GM18870 (cell line): ENCODE data around the gene ITGB1.
A peak's percentile ranks its signal among the peaks of the same experiment; 100 is the strongest.
"Not testable (repeated sequence)": the region's sequence is repeated elsewhere in the genome, so short reads cannot be mapped to it uniquely, and the experiment has no call there.

Experiments
- ATAC-seq: cut with Tn5 transposase; IDR thresholded peaks from one replicate; pipeline ENCODE4 v1.9.1; 2021; ENCODE audit warnings: moderate library complexity; ENCODE audit not compliant: unreplicated experiment

ITGB1 gene

GRCh38 chr10:32958085-32959005 lies at the start of gene ITGB1:
Gene ITGB1, minus strand, starts transcription at chr10:32958230. Its CDS starts 22,672 bp downstream, at chr10:32935558.
- ATAC-seq = peak; percentile 24

DNA sequence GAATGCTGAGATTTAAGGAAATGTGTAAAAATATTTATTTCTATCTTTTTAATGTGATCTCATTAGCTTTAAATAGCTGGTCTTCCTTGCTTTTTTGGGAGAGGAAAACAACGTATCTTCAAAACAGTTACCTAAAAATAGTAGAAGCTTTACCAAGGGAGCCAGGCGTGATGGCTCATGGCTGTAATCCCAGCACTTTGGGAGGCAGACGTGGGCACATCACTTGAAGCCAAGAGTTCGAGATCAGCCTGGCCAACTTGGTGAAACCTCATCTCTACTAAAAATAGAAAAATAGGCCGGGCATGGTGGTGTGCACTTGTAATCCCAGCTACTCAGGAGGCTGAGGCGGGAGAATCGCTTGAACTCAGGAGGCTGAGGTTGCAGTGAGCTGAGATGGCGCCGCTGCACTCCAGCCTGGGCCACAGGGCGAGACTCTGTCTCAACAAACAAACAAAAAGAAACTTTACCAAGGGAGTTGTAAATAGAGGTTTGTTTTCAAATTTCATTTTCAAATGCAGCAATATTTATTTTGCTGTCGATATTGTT lies 48.4 kb upstream of the ITGB1 start:
- no peak for ATAC-seq

DNA sequence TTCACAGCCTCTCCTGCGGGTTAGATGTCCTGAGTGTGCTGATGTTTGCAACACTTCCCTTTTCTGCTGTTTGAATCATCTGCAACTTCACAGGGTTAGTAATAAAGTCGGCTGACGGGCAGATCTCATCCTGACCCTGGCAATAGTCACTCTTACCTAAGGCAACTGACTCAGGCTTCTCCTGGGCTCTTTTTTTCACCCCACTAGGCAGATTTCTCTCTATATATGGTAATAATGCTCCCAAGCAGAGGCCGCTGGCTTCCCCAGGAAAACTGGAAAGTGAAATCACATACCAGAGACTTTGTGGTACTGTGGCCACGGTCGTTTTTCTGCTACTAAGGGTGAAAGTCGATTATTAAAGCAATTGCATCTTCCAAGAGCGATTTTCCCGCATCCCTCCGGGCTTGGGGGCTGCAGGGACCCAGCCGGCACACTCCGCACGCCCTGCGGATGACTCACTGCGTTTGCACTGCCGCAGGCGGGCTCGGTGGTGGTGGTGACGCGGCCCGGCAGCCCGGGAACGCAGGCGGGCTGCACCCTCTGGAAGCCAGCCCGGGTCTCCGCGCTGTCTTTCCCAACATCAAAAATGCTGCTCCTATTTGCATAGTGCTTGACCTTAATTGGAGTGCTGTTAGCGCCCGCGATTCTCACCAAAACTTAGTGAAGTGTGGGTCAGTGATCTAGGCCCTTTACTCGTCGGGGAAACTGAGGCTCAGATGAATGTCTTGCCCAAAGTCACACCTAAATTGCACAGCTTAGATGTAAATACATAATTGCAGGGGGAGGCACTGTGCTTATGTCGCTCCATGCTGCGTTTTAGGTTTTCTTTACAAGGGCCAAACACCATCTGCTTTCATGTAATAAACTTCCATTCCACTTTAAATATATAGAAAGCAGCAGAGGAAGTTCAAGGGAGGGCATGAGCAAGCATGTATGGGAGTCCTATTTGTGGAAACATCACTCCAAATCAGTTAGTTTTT lies 47.6 kb upstream of the ITGB1 start:
- ATAC-seq = peak; percentile 45

GRCh38 chr10:33001908-33002492 lies 44.0 kb upstream of the ITGB1 start:
- ATAC-seq = no peak

DNA sequence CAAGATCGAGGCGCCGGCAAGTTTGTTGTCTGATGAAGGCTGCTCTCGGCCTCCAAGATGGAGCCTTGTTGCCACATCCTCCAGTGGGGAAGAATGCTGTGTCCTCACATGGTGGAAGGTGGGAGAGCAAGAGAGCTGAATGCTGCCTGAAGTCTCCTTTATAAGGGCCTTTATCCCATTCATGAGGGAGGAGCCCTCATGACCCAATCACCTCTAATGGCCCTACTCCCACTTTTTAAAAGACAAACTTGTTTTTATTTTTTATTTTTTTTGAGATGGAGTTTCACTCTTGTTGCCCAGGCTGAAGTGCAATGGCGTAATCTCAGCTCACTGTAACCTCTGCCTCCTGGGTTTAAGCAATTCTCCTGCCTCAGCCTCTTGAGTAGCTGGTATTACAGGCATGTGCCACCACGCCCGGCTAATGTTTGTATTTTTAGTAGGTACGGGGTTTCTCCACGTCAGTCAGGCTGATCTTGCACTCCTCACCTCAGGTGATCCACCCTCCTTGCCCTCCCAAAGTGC lies 40.1 kb upstream of the ITGB1 start:
- ATAC-seq = not testable (repeated sequence)

- no peak for ATAC-seq
Measured at GRCh38 chr10:32995751-32996150, 37.7 kb upstream of the ITGB1 start.

GRCh38 chr10:32995066-32995622 lies 37.1 kb upstream of the ITGB1 start:
- no peak for ATAC-seq

DNA sequence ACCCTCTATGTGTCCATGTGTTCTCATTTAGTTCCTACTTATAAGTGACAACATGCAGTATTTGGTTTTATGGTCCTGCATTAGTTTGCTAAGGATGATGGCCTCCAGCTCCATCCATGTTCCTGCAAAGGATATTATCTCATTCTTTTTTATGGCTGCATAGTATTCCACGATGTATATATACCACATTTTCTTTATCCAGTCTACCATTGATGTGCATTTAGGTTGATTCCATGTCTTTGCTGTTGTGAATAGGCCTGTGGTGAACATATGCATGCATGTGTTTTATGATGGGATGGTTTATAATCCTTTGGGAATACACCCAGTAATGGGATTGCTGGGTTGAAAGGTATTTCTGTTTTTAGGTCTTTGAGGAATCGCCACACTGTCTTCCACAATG lies 36.6 kb upstream of the ITGB1 start:
- not testable (repeated sequence) for ATAC-seq

DNA sequence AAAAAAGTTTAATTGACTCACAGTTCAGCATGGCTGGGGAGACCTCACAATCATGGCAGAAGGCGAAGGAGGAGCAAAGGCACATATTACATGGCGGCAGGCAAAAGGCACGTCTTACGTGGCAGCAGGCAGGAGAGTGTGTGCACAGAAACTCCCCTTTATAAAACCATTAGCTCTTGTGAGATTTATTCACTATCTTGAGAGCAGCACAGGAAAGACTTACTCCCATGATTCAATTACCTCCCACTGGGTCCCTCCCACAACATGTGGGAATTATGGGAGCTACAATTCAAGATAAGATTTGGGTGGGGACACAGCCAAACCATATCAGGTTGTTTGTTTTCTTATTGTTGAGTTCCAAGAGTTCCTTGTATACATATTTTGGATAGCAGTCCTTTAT lies 34.3 kb upstream of the ITGB1 start:
- ATAC-seq = not testable (repeated sequence)

DNA sequence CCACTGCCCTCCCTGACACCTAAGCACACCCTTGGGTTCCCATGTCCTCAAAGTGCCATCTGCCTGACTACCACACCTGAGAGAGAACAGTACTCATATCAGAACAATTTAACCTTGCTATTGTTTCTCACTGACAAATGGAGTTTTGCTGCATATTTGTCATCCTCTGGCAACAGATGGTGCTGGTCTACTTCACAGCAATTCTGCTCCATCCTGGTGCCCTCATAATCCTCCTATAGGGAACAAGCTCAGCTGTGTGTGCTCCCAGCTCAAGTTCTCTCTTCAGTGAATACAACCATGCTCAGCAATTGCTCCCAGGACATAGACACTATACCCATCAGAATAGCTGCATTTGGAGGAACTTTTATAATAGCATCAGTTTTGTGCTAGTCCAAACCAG lies 32.8 kb upstream of the ITGB1 start:
- ATAC-seq = no peak

DNA sequence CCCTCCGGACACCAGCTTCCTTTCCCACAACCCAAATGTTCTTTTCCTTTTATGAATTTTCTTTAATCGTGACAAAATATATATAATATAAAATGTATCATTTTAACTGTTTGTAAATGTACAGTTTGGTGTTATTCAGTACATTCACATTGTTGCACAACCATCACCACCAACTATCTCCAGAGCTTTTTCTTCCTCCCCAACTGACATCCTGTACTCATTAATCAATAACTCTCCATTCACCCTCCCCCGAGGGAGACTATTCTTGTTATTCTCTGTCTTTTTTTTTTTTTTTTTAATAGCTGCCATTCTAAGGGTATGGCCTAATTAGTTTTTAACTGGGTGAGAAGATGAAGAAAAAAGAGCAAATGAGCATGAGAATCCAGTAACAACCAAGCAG lies 30.6 kb upstream of the ITGB1 start:
- ATAC-seq = no peak

- ATAC-seq = no peak
Measured at GRCh38 chr10:32987172-32987571, 29.1 kb upstream of the ITGB1 start.

GRCh38 chr10:32985775-32986350 lies 27.8 kb upstream of the ITGB1 start:
- ATAC-seq = no peak

DNA sequence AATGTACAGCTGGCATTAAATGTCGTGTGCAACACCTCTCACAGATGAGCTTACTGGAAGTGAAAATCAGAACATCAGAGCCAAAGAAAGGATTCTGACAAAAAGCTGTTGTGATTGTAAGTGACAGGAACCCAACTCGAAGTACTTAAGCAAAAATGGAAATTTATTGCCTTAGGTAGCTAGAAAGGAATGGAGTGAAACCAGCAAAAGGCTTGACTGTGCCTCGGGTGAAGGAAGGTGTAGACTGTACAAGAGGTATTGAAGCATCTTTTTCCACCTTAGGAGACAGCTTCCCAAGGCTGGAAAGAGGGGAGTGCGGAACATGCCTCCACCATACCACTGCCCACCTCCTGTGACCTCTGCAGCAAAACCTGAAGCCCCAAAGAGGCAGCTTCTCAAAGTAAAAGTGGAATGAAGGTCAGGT lies 27.3 kb upstream of the ITGB1 start:
- ATAC-seq = no peak

- ATAC-seq = no peak
Measured at GRCh38 chr10:32984003-32984600, 26.1 kb upstream of the ITGB1 start.

DNA sequence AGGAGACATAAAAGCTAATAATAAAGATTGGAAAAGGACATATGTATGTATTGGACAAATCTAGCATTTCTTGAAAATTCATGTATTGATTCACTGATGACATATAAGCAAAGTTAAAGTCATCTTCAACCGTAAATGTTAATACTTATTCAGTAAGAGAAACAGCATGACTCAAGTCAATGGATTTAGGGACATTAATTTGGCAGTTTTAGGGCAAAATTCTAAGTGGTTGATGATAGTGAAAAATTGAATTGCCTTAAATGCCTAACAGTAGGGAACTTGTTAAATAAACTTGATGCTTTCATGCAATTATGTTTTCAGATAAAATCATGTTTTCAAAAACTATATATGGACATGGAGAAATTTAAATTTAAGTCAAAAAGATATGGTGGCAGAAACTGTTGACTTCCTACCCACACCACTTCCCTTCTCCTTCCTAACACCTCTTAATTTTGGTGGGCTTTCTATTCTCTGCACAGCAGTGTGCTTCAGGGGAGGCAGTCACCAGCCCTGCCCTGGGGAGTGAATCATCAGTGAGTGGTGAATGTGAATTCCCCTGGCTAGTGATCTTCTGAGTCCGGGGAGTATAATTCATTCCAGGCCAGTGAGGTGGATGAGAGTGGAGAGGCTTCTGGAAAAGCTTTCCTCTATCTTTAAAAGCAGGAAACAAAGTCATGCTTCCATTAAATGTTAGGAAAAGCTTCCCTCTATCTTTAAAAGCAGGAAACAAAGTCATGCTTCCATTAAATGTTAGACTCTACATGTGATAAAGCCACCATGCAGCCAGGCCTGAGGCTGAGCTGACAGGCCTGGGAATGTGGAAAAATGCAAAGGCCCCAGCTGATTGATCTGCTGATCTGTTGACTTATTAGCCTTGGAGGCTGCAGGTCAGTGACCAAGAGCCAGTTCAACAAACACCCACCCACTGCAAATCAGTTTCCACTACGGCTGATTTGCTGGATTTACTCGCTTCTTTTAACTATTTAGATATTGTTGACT lies 25.2 kb upstream of the ITGB1 start:
- ATAC-seq = no peak

GRCh38 chr10:32982293-32982709 lies 24.3 kb upstream of the ITGB1 start:
- ATAC-seq = no peak

GRCh38 chr10:32981760-32982159 lies 23.7 kb upstream of the ITGB1 start:
- ATAC-seq = no peak
